ENCODE data around the gene AKAP6. TPM values are rescaled to one million over a fixed set of nuclear protein-coding genes. Genes with fewer than 3 reads are reported as not detected.

Gene AKAP6
- total RNA-seq, 1 donor from 2014 or later = 180 TPM

DNA sequence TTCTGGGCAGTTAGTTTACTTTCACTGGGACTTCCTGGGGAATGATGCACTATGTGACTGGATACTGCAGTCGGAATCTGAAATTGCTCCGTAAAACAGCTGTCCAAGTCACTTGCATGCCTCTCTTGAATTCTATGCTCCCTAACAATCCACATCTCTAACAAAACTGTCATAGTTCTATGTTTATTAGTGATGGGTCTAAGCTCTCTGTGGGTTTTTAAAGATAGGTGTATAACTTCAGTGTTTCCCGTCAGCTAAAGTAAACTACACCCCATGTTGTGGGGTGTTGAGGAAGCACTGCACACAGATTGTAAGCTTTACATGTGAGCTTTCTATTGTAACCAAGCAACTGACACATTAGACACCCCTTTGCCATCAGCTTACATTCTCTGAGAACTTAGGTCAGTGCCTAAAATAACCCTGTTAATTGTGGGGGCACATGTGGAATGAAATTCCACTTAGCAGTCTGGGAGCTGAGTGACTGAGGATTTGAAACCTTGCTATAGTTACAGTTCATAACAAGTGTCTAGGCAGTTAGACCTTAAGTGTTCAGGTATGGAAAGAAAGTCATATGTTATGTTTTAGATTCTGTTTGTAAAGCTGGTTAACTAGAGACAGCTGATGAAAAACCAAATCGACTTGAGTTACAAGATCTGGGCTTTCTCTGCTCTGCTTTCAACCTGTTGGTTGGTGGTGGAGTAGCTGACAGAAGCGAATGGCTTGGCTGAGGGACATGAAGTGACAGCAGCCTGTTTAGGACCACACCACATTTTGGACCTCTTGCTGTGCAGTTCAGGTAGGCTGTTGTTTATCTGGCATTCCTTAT, 165.7 kb downstream of the AKAP6 start:
- ATAC-seq (ENCODE audit: poor library complexity) (peak; percentile 87), DNase-seq (no peak)
- intact Hi-C loops (cut with DNase I) = no loop called here

- no peak for DNase-seq
- intact Hi-C loops (cut with DNase I) = no loop called here
- ATAC-seq (ENCODE audit: poor library complexity) = peak; percentile 32
These were observed 166.3 kb downstream of the AKAP6 start for GRCh38 chr14:32495435-32495734.

- intact Hi-C loops (cut with DNase I) = no loop called here
- no peak for DNase-seq
- ATAC-seq (ENCODE audit: poor library complexity) = no peak
These were observed 168.2 kb downstream of the AKAP6 start for GRCh38 chr14:32497248-32497647.

- no peak for ATAC-seq (ENCODE audit: poor library complexity)
- DNase-seq = no peak
- intact Hi-C loops (cut with DNase I) = no loop called here
These were observed 178.2 kb downstream of the AKAP6 start for GRCh38 chr14:32507029-32507984.

GRCh38 chr14:32508281-32508680, 179.2 kb downstream of the AKAP6 start:
- ATAC-seq (ENCODE audit: poor library complexity) = no peak
- no peak for DNase-seq
- intact Hi-C loops (cut with DNase I) = no loop called here

DNA sequence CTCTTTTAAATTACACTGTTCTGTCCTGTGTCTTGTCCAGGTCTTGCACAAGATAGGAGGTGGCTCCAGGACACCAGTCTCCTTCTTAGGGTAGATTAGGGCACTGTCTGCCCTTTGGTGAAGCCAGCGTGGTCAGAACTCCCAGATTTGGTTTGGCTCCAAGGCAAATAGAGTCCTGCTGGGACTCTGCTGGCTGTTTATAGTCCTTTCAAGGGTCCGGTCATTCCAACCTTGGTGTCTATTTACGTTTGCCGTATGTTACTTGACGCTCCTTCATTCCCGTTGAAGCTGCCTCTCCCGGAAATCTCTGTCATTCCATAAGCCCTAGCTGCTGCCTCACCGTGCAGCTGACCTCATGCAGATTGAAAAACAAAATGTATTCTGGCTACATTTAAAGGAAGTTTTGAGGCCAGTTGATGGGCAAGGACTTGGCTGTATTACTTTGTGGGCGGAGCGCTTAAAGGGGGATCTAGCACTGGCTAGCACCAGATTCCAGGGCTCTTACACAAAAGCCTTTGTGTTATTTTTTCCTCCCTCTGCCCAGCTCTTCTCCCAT, 180.6 kb downstream of the AKAP6 start:
- peak; percentile 62 for DNase-seq
- intact Hi-C loops (cut with DNase I) = no loop called here
- peak; percentile 86 for ATAC-seq (ENCODE audit: poor library complexity)

DNA sequence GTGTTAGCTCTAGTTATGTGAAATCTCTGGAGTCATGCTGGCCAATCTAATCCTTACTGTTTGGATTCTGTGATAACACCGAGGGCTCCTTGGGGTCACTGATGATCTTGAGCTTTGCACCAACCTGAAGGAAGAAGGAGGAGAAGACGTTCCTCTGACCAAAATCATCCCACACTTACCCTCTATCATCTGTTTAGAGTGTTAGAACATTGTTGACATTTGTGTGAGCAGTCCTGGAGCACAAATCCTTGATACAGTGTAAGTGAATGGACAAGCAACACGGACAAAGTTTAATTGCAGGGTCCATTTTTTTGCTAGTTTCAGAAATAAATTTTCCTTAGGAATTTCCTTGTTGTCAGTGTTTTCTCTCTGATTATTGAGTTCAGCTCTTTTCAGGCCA, 181.7 kb downstream of the AKAP6 start:
- ATAC-seq (ENCODE audit: poor library complexity) = peak; percentile 51
- intact Hi-C loops (cut with DNase I) = no loop called here
- no peak for DNase-seq

GRCh38 chr14:32512348-32512747, 183.2 kb downstream of the AKAP6 start:
- intact Hi-C loops (cut with DNase I) = no loop called here
- DNase-seq (no peak), ATAC-seq (ENCODE audit: poor library complexity) (no peak)

DNA sequence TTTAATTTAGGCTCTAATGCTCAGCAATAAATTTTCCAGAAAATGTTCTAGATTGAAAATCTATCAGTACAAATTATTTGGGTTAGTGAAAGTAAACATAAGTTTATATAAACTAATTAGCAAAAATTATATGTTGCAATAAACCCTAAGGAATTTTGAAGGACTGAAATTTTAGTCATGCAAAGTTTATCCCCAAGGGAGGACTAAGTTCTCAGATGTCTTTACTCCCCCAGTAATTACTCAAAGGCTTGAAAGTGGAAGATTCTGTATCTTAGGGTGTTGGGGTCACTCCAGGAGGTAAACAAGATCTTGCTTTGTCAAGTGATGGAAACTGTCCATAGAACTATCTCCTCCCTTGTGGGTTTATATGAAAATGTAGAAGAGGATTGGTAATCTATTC, 183.7 kb downstream of the AKAP6 start:
- no peak for DNase-seq
- intact Hi-C loops (cut with DNase I) = no loop called here
- ATAC-seq (ENCODE audit: poor library complexity) = no peak

DNA sequence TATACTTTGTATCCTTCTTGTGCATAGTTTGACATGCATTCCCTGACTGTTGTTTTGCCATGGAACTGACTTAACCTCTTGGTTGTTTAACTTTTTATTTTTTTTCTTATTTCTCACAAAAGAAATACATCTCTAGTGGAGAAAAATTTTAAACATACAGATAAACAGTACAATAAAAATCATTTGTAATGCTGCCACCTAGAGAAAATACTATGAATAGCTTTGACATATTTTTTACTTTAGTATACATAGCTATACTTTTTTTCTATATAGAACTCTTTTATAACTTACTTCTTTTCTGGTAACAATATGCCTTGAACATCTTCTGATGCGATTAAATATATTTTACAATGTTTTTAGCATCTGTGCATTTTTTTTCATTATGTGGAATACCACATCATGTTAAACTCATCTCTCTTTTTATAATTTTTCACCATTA, 184.5 kb downstream of the AKAP6 start:
- DNase-seq = no peak
- ATAC-seq (ENCODE audit: poor library complexity) = no peak
- intact Hi-C loops (cut with DNase I) = no loop called here

- DNase-seq = no peak
- ATAC-seq (ENCODE audit: poor library complexity) = no peak
- intact Hi-C loops (cut with DNase I) = no loop called here
These were observed 185.1 kb downstream of the AKAP6 start for GRCh38 chr14:32514236-32514635.

GRCh38 chr14:32514681-32515080, 185.6 kb downstream of the AKAP6 start:
- intact Hi-C loops (cut with DNase I) = no loop called here
- no peak for DNase-seq
- ATAC-seq (ENCODE audit: poor library complexity) = no peak

- intact Hi-C loops (cut with DNase I) = no loop called here
- peak; percentile 53 for ATAC-seq (ENCODE audit: poor library complexity)
- no peak for DNase-seq
These were observed 195.7 kb downstream of the AKAP6 start for GRCh38 chr14:32524609-32525375.

- no peak for DNase-seq
- intact Hi-C loops (cut with DNase I) = no loop called here
- no peak for ATAC-seq (ENCODE audit: poor library complexity)
These were observed 196.5 kb downstream of the AKAP6 start for GRCh38 chr14:32525591-32525990.

- DNase-seq (no peak), ATAC-seq (ENCODE audit: poor library complexity) (no peak)
- intact Hi-C loops (cut with DNase I) = no loop called here
These were observed 201.7 kb downstream of the AKAP6 start for GRCh38 chr14:32530800-32531199.

GRCh38 chr14:32531942-32532515, 202.9 kb downstream of the AKAP6 start:
- ATAC-seq (ENCODE audit: poor library complexity) = no peak
- DNase-seq = no peak
- intact Hi-C loops (cut with DNase I) = no loop called here

- ATAC-seq (ENCODE audit: poor library complexity) (no peak), DNase-seq (no peak)
- intact Hi-C loops (cut with DNase I) = no loop called here
These were observed 205.0 kb downstream of the AKAP6 start for GRCh38 chr14:32534145-32534544.

DNA sequence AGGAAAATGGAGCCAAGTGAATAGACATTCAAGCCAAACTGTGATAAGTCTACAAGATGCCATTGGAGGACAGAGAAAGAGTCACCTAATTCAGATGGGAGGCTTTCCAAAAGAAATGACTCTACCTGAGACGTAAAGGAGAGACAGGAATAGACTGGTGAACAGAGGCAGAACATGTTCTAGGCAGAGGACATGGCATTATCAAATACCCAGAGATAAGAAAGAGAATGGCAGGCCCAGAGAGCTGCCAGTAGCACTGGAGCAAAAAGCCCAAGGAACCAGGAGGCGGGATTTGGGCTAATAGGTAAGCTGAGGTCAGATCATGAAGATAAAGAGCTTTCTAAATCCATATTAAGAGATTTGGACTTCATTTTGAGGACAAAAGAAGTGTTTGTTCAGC, 207.1 kb downstream of the AKAP6 start:
- DNase-seq = no peak
- intact Hi-C loops (cut with DNase I) = no loop called here
- peak; percentile 81 for ATAC-seq (ENCODE audit: poor library complexity)

- intact Hi-C loops (cut with DNase I) = no loop called here
- ATAC-seq (ENCODE audit: poor library complexity) (no peak), DNase-seq (no peak)
These were observed 208.1 kb downstream of the AKAP6 start for GRCh38 chr14:32537166-32537565.
